Dedifferentiated amniotic fluid mesenchymal stem cell (primary cell): Measurements from ENCODE around the gene EDNRA.
A peak's percentile ranks its signal among the peaks of the same experiment; 100 is the strongest.

Experiments
- DNase-seq: peaks from one replicate; pipeline ENCODE4 v3.0.0-alpha.2; 2016; ENCODE audit errors: extremely low spot score

Gene EDNRA

DNA sequence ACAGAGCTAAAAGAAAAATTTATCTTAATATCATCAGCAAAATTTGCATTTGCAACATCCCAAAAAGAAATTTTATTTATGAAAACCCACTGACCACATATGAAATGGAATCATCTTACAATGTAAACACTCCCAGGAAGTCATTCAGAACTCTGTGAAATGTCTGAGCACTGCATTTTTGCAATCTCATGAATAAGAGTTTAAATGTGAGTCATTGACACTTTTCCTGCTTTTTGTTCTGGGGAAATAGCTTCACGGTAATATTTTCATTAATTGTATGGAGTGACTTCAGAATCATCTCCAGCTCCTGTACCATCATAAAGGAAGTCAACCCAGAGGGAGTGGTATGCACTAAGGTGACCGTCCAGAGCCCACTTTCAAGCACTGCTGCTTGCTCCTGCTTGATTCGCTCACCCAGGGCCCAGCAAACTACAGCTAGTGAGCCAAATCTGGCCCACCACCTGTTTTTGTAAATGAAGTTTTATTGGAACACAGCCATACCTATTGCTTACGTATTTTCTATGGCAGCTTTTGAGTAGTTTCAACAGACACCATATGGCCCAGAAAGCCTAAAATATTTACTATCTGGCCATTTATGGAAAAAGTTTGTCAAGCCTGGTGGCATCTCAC, 17.2 kb downstream of the EDNRA start:
- DNase-seq, result no peak

DNA sequence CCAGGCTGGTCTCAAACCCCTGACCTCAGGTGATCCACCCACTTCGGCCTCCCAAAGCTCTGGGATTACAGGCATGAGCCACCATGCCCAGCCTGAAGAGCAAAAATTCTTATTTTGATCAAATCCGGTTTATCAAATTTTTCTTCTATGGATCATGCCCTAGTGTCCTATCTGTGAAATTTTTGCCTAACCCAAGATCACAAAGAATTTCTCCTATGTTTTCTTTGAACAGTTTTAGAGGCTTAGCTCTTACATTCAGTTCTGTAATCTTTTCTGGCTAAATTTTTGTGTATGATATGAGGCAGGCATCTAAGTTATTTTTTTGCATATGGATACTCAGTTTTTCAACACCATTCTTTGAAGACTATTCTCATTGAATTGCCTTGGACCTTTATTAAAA, 27.4 kb downstream of the EDNRA start:
- no peak for DNase-seq

DNA sequence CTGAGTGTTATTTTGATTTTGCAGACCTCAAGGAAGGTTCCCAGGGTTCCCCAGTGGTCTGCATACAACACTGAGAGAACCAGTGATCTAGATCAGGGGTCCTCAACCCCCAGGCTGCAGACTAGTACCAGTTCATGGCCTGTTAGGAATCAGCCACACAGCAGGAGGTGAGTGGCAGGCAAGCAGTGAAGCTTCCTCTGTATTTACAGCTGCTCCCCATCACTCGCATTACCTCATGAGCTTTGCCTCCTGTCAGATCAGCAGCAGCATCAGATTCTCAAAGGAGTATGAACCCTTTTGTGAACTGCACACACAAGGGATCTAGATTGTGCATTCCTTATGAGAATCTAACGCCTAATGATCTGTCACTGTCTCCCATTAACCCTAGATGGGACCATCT, 28.5 kb downstream of the EDNRA start:
- DNase-seq, result no peak

DNA sequence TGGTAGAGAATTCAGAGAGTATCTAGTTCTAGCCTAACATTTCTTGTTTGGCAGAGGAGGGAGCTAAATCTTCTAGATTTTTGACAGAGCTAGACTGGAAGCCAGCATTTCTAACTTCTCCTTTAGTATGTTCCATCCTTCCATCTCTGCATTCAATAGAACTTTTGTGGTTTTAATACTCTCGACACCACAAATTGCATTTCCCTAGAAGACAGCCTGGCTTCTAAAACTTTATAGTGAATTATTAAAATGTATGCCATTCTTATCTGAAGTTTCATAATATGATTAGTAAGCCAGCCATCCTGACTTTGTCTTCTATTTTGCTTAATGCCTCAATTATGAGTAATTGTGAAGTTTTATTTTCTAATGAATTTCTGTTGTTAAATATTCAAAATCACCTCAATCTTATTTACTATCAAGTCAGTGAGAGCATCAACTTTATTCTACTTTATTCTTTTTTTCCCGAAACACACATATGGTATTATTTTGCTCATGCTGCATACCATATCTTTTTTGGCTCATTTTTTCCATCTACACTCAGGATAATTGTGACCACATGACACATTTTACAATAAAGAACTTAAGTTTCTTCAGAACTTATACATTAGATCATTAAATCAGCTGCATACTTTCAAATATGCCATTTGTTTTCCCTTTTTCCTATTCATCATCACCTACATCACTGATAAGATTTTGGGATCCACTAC, 30.2 kb downstream of the EDNRA start:
- DNase-seq, result no peak

DNA sequence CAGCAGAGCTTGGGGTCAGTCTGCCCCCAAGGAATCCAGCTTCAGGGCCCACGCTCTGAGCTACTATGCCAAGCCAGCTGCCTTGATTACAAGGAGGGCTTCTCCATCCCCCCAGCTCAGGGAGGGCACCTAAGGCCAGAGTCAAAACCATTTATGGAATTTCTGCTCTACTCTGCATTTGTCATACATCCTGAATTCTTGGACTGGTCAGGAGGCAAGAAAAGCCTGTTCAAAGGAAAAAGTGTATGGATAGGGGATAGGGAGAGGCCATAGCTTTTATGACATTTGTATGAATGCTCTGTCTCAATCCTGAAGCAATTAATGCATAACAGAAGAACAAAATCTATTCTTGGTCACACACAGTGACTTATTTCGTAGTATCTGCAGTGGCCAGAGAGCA, 32.2 kb downstream of the EDNRA start:
- DNase-seq, result no peak

DNA sequence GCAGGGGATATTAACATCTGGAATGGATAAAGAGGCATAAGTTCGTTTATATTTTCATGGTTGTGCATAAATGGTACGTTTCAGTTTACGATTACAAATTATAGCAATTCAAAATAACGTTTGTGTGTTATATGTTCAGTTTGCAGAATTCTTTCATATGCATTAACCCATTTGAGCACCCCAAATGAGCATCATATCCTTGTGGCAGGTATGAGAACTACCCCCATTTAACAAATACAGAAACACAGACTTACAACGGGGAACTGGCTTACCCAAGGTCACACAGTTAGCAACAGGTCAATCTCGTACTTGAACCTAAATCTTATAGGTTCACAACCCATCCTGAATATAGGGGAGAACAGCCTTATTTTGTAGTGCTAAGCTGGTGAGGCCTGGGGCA, 33.1 kb downstream of the EDNRA start:
- DNase-seq, result no peak

DNA sequence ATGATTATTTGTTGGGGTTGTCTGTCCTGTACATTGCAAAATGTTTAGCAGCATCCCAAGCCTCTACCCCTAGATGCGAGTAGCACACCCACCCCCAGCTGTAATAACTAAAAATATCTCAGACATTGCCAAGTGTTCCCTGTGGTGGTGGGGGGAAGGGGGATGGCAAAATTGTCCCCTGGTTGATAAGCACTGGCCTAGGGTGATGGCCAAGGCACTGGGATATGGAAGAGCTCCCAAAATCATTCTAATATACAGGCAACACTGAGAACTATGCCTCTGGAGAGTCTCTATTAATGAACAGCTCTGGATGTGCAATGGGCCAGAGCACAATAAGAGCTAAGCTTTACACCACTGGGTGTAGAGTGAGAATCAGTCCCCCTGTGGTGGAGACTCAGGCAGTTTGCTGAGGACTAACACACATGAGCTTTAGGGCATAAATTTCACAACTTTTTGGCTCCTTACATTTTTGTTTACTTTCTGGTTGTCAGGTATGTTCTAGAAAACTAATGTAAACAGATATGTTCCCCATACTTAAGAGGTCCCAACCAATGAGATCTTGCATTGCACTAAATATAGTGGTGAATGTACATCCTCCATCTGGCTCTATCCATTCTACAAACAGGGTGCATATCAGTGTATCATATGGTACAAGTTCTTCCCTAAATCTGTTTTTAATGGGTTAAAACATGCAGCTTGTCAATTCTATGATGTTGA, 34.5 kb downstream of the EDNRA start:
- no peak for DNase-seq

DNA sequence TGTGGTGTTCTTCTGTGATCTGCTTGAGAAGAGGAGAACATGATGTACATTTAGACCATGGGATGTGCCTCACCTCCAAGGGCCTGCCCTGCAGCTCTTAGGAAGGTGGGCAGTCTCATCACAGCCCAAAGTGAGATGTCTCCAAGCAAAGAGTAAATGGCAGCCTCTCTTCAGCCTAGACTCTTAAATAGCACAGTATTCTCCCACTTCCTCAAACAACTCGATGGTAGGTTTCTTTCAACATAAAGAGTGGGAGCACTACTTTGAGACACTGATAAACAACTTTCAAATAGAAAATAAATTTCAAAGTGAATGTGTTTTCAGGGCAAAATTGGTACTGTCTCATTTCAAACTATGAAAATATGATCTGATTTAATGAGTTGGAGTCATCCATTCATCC, 35.2 kb downstream of the EDNRA start:
- no peak for DNase-seq

DNA sequence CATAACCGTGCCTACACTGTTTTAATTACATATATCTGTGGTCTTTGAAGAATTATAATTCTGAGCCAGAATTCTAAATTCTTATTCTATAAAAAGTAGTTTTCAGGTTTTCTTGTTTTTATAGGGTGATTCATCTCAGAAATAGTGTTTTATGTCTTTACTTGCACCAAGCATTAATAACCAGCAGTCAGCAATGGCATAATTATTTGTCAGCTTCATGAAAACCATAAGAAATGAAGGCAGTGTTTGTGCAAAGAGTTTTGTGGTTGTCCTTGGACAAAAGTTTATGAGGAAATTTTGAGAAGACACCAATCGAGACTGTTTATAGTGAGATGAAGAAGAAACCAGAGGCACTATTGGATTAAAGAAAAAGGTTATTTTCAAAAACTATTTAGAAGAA, 37.2 kb downstream of the EDNRA start:
- no peak for DNase-seq

DNA sequence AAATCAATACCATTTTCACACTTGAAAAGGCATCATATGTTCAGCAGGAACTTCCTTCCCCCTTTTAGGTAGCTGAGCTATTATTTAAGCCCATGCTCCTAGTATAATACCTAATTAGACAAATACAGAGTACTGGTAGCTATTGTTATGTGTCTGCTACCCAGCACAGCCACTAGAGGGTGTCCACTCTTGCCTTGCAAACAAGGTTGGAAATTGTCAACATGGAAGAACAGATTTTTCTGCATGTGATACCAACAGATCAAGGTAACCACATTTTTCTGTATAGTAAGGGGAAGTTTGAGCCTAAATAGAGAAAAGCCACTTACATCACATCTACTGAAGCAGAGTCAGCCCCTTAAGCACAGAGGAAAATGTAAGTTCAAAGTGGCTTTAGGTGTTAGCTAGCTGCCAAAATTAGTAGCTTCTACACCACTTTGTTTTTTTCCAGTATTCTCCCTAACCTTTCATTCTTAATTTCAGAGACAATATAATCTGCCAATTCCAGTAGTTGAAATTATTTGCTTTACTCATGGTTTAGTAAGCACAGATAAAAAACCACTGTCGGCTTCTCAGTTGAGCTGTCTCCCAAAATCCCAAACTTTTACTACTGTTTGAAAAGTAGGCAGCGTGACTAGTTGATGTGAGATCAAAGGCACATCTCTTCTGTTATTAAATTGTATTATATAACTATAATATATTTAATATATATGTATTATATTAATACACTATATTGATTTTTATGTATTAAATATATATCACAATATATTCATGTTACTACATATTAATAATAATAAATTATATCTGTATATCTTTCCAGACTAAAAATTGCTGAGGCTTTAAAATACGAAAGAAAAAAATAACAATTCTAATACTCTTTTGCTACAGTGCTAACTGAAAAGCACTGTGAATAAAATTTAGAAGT, 38.2 kb downstream of the EDNRA start:
- peak; percentile 58 for DNase-seq

DNA sequence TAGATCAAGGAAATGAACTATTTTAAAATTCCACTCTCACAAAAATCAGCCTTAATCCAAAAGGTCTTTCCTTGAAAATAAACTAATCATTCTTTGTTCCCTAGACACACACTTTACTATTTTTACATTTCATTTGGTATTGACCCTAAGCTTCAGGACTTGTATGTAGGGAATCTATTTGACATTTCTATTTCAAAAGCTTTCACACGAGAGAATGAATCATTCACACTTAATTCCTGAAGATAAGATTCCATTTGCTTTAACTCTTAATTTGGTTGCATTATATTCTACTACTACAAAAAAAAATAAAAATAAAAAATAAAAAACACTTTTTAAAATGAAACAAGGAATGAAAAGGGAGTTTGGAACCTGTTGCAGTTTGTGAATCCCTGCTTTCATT, 43.7 kb downstream of the EDNRA start:
- DNase-seq, result no peak

DNA sequence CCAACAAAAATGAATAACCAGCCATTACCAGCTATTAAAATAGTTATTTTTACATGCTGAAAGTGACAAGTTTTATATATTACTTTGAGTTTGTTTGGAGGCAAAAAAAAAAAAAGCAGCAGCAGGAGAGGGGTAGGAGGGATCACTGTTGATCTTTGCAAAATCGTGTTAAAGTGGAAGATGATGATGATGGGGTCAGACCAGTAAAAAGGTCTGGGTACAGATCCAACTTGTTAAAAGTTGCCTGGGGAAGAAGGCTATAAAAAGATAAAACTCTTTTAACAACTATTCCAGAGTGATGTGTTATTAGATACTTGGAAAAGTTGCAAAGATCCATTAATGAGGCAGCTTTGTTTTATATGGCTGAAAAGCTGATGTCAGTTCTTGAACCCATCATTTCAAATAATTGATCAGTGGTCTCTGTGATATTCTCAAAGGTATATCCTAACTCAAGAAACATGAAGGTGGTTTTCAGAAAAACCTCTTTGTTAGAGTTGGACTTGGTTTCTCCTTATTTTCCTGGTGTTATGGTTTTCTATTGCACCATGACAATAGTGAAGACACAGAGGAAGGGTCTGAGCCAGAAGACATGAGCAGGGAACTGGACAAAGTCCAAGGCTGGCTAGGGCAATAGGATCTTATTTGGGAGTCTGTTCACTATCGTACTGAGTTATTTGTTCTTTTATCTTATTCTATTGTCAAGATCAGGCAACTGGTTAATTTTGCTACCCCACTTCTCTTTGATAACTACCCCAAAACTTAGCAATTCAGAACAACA, 44.8 kb downstream of the EDNRA start:
- DNase-seq, result no peak

DNA sequence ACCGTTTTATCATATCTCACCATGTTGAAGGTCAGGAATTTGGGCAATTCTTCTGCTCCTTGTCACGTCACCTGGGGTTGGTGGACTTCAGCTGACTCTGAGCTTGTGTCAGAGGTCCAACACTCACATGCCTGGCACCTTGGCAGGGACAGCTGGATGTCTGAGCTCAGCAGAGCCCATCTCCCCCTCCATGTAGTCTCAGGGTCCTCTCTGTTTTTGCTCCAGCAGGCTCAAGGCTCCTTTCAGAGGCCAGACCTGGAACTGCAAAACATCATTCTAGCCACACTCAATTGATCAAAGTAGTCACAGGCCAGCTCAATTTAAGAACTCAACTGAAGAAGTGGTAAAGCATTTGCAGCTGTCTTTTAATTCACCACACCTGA, 45.4 kb downstream of the EDNRA start:
- no peak for DNase-seq

DNA sequence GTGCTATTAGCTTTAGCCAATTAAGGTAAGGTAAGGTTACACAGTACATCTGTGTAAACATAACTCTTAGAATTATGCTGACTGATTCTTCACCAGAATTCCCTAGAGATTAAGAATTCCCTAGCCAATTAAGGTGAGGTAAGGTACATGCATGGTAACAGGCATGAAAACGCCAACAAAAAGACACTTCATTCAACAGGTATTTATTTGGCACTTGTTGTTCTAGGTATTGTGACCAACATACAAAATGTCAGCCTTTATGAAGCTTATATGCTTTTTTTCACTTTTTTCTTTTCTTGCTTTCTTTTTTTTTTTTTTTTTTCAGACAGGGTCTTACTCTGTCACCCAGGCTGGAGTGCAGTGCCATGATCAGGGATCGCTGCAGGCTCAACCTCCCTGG, 47.2 kb downstream of the EDNRA start:
- no peak for DNase-seq

DNA sequence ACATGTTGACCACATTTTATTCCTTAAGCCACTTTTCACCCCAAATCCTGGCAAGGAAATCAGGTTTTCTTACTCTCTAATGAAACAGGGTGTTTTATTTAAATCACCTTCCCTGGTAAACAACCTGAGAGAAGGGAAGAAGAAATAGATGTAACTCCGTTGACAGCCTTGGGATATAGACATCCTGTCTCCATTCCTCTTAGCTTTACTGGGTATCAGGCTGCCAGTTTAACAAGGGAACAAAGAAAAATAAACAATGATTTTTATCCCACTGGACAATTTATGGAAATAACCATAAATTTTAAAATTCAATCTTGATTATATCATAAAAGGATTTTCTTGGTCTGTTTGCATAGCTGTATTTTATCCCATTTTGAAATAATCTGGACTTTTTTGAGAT, 49.2 kb downstream of the EDNRA start:
- no peak for DNase-seq

DNA sequence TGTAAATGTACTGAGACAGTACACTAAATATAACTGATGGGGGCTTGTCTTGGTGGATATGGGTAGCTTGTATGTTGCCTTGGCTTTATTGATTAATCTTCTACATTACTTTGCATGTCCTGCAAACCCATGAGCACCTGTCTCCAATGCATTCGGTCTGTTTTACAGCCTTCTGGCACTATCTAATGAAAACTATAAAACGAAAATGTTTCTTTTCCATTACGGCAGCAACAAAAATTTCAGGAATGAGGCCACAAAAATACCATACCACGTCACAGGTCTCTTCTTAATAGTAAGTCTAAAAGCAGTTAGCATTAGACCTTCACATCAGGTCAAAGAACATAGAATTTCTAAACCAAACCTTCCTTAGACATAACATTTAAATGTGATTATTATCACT, 49.8 kb downstream of the EDNRA start:
- no peak for DNase-seq

DNA sequence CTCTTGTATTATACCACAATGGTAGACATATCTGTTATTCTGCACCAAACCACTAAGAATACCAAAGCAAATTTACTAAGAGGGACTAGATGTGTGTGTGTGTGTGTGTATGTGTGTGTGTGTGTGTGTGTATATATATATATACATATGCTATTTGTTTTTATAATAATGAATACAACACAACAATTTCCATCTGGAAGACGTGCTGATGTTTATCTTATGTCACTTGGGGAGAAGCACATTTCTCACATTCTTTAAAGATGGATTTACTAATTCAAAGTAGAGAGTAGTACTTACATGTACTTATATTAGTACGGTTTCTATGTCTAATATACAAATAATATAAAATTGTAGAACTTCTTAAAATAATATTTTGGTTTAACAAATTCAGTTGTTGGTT, 52.0 kb downstream of the EDNRA start:
- no peak for DNase-seq

DNA sequence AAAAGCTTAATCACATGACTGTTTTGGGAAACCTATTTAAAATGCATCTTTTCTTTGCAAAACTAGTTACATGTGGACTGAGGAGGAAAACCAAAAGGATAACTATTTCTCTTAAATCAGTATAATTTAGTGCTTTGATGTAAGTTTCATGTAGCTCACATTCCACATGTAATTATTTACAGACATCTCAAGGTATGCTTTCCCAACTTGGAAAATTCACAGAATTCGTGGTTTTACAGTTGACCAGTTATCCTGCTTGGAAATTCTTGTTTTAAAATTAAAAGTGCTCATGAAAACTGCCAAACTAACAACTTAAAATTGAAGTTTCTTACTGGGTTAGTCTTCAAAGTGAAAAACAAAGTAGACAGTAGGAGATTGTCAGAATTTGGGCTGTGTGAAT, 52.4 kb downstream of the EDNRA start:
- DNase-seq, result no peak

DNA sequence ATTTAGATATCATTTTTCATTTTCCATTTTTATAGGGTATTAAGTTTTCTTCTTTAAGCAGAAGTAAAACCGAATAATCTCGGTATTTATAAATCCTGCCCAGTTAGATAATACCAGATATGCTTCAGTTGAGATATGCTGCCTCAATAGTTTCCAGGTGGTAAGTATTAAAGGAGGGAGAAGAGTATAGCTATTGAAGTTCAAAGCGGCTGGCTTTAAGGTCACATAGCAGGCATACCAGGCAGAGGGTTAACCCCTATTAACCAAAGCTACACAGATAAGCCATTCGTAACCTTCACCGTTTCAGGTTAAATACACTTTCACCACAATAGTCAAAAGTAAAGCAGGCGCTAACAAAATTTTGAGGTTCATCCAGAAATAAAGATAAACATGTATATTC, 54.2 kb downstream of the EDNRA start:
- DNase-seq, result no peak

DNA sequence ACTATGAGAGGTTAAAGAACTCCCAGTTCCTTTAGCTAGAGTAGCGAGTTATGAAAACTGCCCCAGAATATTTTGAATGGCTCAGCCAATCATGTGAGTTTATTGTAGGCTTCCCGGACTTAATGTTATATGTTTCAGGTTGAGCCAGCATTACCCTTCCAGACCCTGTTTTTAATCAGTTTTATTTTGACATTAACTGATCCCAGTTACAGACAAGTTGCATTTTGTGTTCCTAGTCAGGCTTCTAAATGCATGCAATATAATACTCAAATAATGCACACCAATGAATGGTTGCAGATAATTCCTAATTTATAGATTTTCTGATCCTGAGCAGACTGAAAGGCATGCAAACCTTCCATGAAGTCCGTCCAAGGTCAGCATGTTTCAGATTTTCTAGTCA, 57.8 kb downstream of the EDNRA start:
- no peak for DNase-seq

DNA sequence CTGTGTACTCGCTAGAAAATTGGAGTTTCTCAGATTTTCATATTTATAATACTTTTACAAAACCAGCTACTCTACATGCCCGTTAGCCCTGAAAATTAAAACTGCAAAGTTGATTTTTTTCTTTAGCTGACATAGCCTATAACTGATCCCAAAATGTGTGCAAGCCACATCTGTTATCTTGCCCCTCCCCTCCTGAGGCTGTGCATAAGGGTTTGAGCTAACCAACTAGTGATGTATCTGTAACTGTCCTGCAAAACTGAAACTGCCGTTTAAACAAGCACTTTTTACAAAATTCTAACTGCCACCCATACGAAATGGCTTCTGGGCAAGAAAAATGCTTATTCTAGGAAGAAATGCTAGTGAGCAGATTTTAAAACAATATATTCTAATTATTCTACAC, 59.1 kb downstream of the EDNRA start:
- DNase-seq, result no peak
